BJ (cell line): ENCODE measurements around the gene GRAMD4. TPM values are rescaled to one million over a fixed set of nuclear protein-coding genes. Genes with fewer than 3 reads are reported as not detected.

Source experiments
- CTCF ChIA-PET: fragments of 350-600 bp; formaldehyde crosslinking; extraction: SDS; loops from one replicate; lab custom pipeline; 2021; ENCODE audit warnings: antibody characterized with exemption, inconsistent platforms; lab: Yijun Ruan, JAX
- POLR2A ChIA-PET: fragments of 300-600 bp; sonication (Branson Sonifier 250); formaldehyde crosslinking; extraction: SDS; loops from one replicate; lab custom pipeline; 2021; ENCODE audit warnings: antibody characterized with exemption; lab: Charles Lee
- DNase-seq: peaks from one replicate; pipeline ENCODE4 v3.0.0-alpha.2; 2011; ENCODE audit warnings: low read depth
- H3K27me3 ChIP-seq: 2 replicates; pipeline ENCODE4 v1.6.0; 2011; ENCODE audit warnings: low read length; ENCODE audit not compliant: control insufficient read depth, insufficient read depth
- H3K36me3 ChIP-seq: 2 replicates; pipeline ENCODE4 v1.5.1; 2011; ENCODE audit warnings: low read length; ENCODE audit not compliant: control insufficient read depth, insufficient read depth
- H3K4me3 ChIP-seq: 2 replicates; pipeline ENCODE4 v1.5.1; 2011; ENCODE audit warnings: low read depth, mild to moderate bottlenecking, control low read depth, low read length
- CTCF ChIP-seq: IDR thresholded peaks from 2 replicates; pipeline ENCODE4 v1.5.1; 2011; ENCODE audit warnings: low read depth, mild to moderate bottlenecking, control low read depth, inconsistent platforms, low read length, moderate library complexity; ENCODE audit not compliant: insufficient read depth
- polyA plus RNA-seq: library from polyadenylated mRNA; depleted of rRNA; stranded (reverse); fragments of >200 nt; gene quantifications from 2 replicates; pipeline ENCODE4 v1.2.3, GENCODE V29; 2011

Gene GRAMD4
- polyA plus RNA-seq, 1 experiment, result 10.3 TPM

GRCh38 chr22:46652847-46653331, 32.7 kb downstream of the GRAMD4 start:
- H3K27me3 ChIP-seq, result no peaks in the 10 kb centered on the region
- TF ChIP-seq CTCF, result no peak
- ChIA-PET CTCF (interaction anchor here (0.8 to 1.2 kb wide), 2 partner anchors 60 to 89 kb away, joined by 3 to 4 read pairs; no protein-coding TSS in a partner anchor), POLR2A (no interaction called here)
- DNase-seq, result no peak
- H3K4me3 ChIP-seq, result no peak overlapping the region
- no peaks in the 10 kb centered on the region for H3K36me3 ChIP-seq

GRCh38 chr22:46653596-46653995, 33.4 kb downstream of the GRAMD4 start:
- CTCF ChIA-PET, result interaction anchor here (1.2 kb wide), 1 partner anchor 90 kb away, joined by 4 read pairs; no protein-coding TSS in a partner anchor
- no peaks in the 10 kb centered on the region for H3K27me3 ChIP-seq
- no peak for TF ChIP-seq CTCF
- no peak overlapping the region for H3K4me3 ChIP-seq
- POLR2A ChIA-PET, result no interaction called here
- no peaks in the 10 kb centered on the region for H3K36me3 ChIP-seq
- DNase-seq, result no peak

- no peaks in the 10 kb centered on the region for H3K27me3 ChIP-seq
- TF ChIP-seq CTCF, result no peak
- ChIA-PET CTCF (interaction anchor here (1.3 kb wide), 1 partner anchor 8 kb away, joined by 4 read pairs; no protein-coding TSS in a partner anchor), POLR2A (no interaction called here)
- no peak overlapping the region for H3K4me3 ChIP-seq
- DNase-seq, result no peak
- no peaks in the 10 kb centered on the region for H3K36me3 ChIP-seq
Observed at GRCh38 chr22:46654426-46654825, 34.2 kb downstream of the GRAMD4 start.

GRCh38 chr22:46654927-46655595, 34.9 kb downstream of the GRAMD4 start:
- no peaks in the 10 kb centered on the region for H3K36me3 ChIP-seq
- no peak for DNase-seq
- H3K27me3 ChIP-seq, result no peaks in the 10 kb centered on the region
- ChIA-PET POLR2A (no interaction called here), CTCF (interaction anchor here (1.3 kb wide), 1 partner anchor 9 kb away, joined by 4 read pairs; no protein-coding TSS in a partner anchor)
- H3K4me3 ChIP-seq, result no peak overlapping the region
- no peak for TF ChIP-seq CTCF

GRCh38 chr22:46655861-46656608, 35.8 kb downstream of the GRAMD4 start:
- no peaks in the 10 kb centered on the region for H3K36me3 ChIP-seq
- CTCF ChIA-PET, result interaction anchor here (1.3 kb wide), 1 partner anchor 10 kb away, joined by 4 read pairs; no protein-coding TSS in a partner anchor

More at GRCh38 chr22:46655861-46656608, 35.8 kb downstream of the GRAMD4 start:
- Histone ChIP-seq H3K4me3 (no peak overlapping the region), H3K27me3 (no peaks in the 10 kb centered on the region)
- no peak for TF ChIP-seq CTCF
- DNase-seq, result no peak
- POLR2A ChIA-PET, result no interaction called here
